Liver (tissue), 3 donors: ENCODE measurements around the gene ATF5.

Experiments used
- HNF4A ChIP-seq, 2 donors: conservative IDR thresholded peaks; 2 replicates each; pipeline ENCODE4 v1.6.1; 2016; ENCODE audit warnings: antibody characterized with exemption in 2 of 2, mild to moderate bottlenecking in 2 of 2
- JUND ChIP-seq, 2 donors: IDR thresholded peaks; 2 replicates each; pipeline ENCODE4 v1.6.1; 2016; ENCODE audit warnings: antibody characterized with exemption in 2 of 2
- TF ChIP-seq, protein P1 (sequence below): fragments of 150-350 bp; IDR thresholded peaks from 2 replicates; pipeline ENCODE4 v1.5.1; 2017; ENCODE audit warnings: improper control_type of control experiment, low read depth, low read length; ENCODE audit not compliant: missing input control
- TF ChIP-seq, protein P2 (sequence below): IDR thresholded peaks from 2 replicates; pipeline ENCODE4 v1.6.1; 2016; ENCODE audit warnings: antibody characterized with exemption
- donor health status: healthy.
- donor health status: healthy.

DNA sequence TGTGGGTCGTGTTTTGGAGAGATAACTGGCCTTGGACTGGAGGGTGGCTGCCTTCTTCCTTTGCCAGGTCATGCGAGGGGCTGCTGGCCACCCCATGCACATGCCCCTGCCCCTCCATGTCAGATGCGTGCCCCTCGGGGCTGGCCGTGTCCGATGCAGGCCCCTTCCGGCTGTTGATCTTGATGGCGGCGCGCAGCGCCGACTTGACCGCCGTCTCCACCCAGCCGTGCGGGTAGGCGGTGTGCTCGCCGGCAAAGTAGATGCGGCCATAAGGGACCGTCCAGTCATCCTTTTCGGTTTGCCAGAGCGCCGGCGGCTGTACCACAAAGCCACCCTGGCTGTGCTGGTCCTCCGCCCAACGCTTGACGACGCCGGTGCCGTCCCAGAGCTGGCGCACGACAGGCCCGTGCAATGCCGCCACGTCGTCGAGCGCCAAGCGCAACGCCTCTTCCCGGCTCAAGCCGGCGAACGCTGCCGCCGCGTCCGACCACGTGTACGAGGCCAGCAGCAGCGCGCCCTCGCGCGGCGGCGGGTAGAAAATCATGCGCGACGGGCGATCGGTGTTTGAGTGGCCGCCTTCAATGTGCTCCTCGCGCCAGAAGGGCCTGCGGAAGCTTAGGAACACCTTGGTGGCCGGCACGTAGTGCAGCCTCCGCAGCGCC, 39.2 kb upstream of the ATF5 start:
- TF ChIP-seq JUND (IDR thresholded peaks at IDR 0.05) (no peak), HNF4A (conservative IDR thresholded peaks at IDR 0.05) (no peak)
- TF ChIP-seq, protein P1, sequence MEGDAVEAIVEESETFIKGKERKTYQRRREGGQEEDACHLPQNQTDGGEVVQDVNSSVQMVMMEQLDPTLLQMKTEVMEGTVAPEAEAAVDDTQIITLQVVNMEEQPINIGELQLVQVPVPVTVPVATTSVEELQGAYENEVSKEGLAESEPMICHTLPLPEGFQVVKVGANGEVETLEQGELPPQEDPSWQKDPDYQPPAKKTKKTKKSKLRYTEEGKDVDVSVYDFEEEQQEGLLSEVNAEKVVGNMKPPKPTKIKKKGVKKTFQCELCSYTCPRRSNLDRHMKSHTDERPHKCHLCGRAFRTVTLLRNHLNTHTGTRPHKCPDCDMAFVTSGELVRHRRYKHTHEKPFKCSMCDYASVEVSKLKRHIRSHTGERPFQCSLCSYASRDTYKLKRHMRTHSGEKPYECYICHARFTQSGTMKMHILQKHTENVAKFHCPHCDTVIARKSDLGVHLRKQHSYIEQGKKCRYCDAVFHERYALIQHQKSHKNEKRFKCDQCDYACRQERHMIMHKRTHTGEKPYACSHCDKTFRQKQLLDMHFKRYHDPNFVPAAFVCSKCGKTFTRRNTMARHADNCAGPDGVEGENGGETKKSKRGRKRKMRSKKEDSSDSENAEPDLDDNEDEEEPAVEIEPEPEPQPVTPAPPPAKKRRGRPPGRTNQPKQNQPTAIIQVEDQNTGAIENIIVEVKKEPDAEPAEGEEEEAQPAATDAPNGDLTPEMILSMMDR: peak; percentile 50
- TF ChIP-seq, protein P2, sequence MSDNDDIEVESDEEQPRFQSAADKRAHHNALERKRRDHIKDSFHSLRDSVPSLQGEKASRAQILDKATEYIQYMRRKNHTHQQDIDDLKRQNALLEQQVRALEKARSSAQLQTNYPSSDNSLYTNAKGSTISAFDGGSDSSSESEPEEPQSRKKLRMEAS: no peak
